ENCODE measurements around the gene ANK3.

The ANK3 gene

DNA sequence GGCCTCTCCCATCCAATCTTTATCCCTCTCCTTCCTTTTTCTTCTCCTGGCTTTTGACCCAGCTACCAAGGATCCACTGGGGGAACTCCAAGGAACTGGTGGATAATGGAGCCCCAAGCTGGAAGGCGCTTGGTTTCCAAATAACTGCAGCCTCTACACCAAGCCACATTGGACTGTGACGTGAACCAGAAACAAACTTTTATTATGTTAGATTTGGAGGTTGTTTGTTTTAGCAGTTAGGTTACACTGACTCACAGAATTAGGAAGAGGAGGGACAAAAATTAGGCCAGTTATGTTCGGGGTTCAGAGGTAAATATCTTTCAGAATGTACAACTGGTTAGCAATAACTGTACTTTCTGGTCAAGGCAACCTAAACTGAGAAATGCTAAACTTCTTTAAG is 21.3 kb upstream of the ANK3 start:
- TF ChIP-seq CTCF (IDR thresholded peaks at IDR 0.05; ENCODE audit: insufficient read depth, low read length, missing control alignments), result no peak

GRCh38 chr10:60409202-60409601 is 19.5 kb upstream of the ANK3 start:
- TF ChIP-seq CTCF (IDR thresholded peaks at IDR 0.05; ENCODE audit: insufficient read depth, low read length, missing control alignments), result no peak
- H3K4me3 ChIP-seq (ENCODE audit: low read depth, low read length), result no peak overlapping the region
- DNase-seq (ENCODE audit: low read depth, low spot score), result no peak
- CTCF ChIA-PET, result interaction anchor here (0.7 to 1.5 kb wide), 5 partner anchors 16 to 200 kb away, joined by 3 read pairs; no protein-coding TSS in a partner anchor
- POLR2A ChIA-PET, result no interaction called here

More for the DNA sequence above, 21.3 kb upstream of the ANK3 start:
- ChIA-PET CTCF (no interaction called here), POLR2A (no interaction called here)
- no peak for DNase-seq (ENCODE audit: low read depth, low spot score)
- no peak overlapping the region for H3K4me3 ChIP-seq (ENCODE audit: low read depth, low read length)

DNA sequence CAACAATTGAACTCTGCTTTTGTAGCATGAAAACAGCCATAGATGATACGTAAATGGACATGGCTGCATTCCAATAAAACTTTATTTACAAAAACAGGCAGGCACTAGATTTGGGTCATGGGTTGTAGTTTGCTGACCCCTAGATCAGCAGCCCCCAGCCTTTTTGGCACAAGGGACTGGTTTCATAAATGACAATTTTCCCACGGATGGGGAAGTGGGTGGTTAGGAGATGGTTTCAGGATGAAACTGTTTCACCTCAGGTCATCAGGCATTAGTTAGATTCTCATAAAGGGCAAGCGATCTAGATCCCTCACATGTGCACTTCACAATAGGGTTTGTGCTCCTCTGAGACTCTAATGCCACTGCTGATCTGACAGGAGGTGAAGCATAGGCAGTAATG is 16.5 kb upstream of the ANK3 start:
- no peak overlapping the region for H3K4me3 ChIP-seq (ENCODE audit: low read depth, low read length)
- no peak for TF ChIP-seq CTCF (IDR thresholded peaks at IDR 0.05; ENCODE audit: insufficient read depth, low read length, missing control alignments)
- ChIA-PET CTCF (no interaction called here), POLR2A (no interaction called here)
- no peak for DNase-seq (ENCODE audit: low read depth, low spot score)

- TF ChIP-seq CTCF (IDR thresholded peaks at IDR 0.05; ENCODE audit: insufficient read depth, low read length, missing control alignments), result no peak
- ChIA-PET POLR2A (no interaction called here), CTCF (no interaction called here)
- DNase-seq (ENCODE audit: low read depth, low spot score), result no peak
- H3K4me3 ChIP-seq (ENCODE audit: low read depth, low read length), result no peak overlapping the region
Measured at GRCh38 chr10:60405172-60405571, 15.5 kb upstream of the ANK3 start.

DNA sequence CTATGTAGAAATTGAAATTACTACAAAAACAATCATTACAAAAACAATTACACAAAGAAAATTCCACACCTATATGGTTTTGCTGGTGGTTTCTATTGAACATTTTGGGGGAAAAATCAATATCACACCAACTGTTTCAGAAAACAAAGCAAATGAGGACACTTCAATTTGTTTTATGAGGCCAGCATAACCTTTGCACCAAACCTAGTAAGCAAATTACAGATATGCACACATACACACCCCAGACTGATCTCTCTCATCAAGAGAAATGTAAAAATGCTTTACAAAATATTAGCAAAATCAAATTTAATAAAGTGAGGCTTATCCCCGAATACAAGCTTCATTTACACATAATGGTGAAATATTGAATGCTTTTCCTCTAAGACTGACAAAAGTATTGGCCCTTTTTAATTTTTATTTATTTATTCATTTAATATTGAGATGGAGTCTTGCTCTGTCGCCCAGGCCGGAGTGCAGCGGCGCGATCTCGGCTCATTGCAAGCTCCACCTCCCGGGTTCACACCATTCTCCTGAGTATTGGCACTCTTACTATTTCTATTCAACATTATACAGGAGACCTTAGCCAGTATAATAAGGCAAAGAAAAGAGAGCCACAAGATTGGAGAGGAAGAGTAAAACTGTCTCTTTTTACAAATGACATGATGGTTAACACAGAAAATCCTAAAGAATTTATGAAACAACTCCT is 13.6 kb upstream of the ANK3 start:
- no peak for TF ChIP-seq CTCF (IDR thresholded peaks at IDR 0.05; ENCODE audit: insufficient read depth, low read length, missing control alignments)
- CTCF ChIA-PET, result interaction anchor here (1.0 kb wide), 1 partner anchor 165 kb away, joined by 3 read pairs; no protein-coding TSS in a partner anchor
- POLR2A ChIA-PET, result no interaction called here
- no peak overlapping the region for H3K4me3 ChIP-seq (ENCODE audit: low read depth, low read length)
- DNase-seq (ENCODE audit: low read depth, low spot score), result no peak

DNA sequence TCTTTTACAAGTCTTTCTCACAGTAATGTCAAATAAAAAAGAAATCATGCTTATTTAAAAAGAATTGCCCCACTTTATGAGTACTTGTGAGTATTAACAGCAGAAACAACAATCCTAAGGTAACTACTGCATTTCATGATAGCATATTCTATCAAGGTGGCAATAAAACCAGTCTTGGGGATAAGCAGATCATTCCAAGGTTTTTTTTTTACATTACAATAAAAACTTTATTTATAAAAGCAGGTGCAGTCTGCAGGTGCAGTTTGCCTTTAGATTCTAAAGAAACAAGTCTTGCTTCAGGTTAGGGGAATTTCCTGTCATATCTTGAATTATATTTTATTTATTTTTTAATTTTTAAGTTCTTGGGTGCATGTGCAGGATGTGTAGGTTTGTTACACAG is 10.7 kb upstream of the ANK3 start:
- no peak for TF ChIP-seq CTCF (IDR thresholded peaks at IDR 0.05; ENCODE audit: insufficient read depth, low read length, missing control alignments)
- ChIA-PET POLR2A (no interaction called here), CTCF (no interaction called here)
- DNase-seq (ENCODE audit: low read depth, low spot score), result no peak
- no peak overlapping the region for H3K4me3 ChIP-seq (ENCODE audit: low read depth, low read length)

All from AG04449 (cell line).